A549 treated with CpdA at 1 μM for 4 hours (cell line): ENCODE results near the gene HOXB6. TPM values are rescaled to one million over a fixed set of nuclear protein-coding genes. Genes with fewer than 3 reads are reported as not detected.

Experiments used
- total RNA-seq: library from RNA; stranded (reverse); fragments of 200-300 nt; extraction: Qiagen RNA extraction; gene quantifications from 5 replicates; pipeline ENCODE4 v1.2.3, GENCODE V29; 2022; ENCODE audit warnings: low read depth

HOXB6 gene
- total RNA-seq = 4.8 to 6.8 TPM (median 5.4 TPM) in 5 replicates

DNA sequence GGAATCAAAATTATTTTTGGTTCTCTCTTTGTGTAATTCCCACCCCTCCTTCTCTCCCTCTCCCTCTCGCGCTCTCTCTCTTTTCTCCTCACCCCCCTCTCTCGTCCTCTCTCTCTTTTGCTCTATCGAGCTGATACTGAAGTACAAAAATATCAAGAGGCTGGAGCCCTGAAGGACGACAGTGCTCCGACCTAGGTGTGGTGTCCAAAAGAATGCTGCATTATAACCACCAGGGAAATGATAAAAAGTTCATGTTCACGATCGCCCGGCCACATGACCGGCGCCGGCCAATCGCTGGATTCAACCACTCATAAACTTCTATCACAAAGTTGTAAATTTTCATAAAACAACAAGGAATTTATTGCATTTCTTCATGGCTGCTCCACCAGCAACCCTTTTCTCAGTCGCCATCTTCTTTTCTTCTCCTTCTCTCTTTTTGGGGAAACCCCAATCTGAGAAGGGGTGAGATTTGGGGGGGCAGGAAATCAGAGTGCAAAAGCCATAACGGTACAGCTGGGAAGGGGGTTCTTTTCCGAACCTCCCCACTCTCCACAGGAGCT is at the start of gene HOXB6:
TSS of gene HOXB6 (minus strand) at position 217 of the 560 bp plus-strand sequence. CDS start 6,836 bp downstream, outside the sequence.

DNA sequence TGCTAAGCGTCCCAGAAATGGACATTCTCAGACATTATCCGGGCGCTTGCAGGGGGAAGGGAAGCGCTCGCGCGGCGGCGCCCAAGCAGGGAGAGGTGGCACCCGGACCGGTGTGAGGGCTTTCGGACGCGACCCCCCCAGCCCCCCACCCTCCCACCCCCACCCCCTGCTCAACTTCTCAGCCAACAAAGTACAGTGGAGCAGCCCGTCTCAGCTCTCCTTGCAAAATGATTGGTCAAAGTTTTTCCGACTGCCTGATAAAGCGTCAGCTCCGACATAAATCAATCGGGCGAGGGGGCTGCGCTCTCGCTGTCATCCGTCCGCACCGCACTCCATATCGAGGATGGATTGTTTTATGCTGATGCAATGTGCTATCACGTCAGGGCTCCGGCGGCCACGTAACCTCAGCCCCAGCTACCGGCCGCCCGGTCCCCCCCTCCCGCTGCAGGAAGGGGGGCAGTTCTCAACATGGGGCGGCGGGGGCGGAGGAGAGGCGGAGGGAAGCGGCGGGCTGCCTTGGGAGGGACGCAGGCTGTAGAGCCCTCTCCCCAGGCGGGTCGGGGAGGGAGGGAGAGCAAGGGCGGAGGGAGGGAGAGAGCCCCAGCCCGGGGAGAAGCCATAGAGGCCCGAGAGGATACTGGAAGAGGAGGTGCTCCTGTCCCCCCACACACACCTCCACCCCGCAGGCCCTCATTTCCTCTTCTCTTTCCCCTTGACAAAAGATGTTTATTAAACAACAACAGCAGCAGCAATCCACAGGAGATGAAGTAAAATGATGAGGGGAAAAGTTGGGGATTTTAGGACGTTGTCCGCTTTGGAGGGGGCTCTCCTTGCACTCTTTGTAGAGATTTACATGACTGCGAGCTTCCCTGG is 21.7 kb upstream of the HOXB6 start, which contains the start of gene HOXB9:
TSS of gene HOXB9 (minus strand) at position 114 of the 873 bp plus-strand sequence. CDS start at position 25, 89 bp downstream.

DNA sequence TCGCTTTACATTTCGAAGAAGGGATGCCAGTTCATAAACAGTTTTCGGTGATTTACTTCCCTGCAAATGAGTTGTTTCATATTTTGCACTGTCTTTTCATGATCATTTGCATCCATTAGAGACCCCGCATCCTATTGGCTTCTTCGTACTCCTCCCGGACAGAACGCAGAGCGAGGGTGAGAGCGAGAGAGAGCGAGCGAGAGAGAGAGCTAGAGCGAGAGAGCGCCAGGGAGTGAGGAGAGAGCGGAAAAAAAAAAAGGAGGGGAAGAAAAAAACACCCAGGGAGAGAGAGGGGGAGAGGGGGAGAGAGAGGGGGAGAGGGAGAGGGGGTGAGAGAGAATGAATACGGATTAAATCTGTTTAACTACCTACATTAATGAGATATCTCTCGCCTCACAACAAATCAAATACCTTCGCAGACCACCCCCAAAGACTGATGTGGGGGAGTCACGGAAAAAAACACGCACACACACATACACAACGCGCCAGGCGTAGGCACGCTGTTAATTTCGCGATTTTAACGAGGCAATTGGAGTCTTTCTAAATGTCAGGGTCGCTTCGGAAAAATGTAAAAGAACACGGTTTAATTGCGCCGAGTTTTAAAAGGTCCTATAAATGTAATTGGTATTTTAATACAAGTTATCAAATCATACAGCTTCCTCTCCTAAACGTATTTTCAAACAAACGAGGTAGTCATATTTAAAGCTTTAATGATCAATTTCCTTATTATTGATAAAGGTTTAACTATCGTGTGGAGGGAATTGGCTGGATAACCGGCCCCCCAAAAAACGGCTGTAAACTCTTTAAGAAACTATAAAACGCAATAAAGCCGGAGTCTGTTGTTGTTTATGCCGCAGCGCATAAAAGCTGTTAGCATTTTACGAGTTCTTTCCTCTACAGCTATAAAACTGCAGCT is 10.5 kb upstream of the HOXB6 start, which contains the start of gene HOXB8:
TSS of gene HOXB8 (minus strand) at position 246 of the 916 bp plus-strand sequence. CDS start 588 bp downstream, outside the sequence.

DNA sequence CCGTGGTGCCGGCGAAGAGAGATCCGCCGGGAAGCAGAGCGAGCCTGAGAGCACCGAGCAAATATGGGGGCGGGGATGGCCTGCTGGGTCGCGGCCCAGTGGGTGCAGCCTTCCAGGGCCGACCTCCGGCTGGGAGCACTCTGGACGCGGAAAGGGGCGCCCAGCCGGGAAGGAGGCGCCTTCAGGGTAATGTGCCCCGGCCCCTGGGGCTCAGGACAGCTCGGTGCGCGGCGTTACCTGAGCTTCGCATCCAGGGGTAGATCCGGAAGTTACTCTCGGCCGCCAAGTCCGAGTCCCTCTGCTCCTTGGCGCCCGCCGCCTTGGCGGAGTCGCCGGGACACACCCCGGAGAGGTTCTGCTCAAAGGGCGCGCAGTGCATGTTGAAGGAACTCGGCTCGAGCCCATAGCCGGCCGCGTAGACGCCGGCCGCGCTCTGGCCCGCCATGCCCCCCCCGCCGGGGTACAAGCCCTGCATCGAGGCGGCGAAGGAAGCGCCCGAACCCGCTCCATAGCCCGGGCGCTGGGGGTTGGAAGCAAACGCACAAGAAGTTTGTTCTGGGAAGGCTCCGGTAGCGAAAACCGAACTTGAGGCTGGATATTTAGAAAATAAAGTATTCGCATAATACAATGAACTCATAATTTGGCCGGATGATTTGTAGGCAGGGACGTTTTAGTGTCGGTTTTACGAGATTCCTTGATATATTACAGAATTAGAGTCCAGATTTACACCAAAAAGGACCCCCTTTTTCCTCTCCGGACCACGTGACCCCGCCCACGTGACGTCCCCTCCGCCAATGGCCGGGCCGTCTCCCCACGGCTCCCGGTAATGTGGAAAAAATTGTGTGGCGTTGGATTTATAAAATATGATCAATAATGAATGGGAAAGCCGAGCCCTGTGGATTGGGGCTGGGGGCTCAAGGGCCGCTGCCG is 5.8 kb upstream of the HOXB6 start, which contains the start of gene HOXB7:
TSS of gene HOXB7 (minus strand) at position 736 of the 930 bp plus-strand sequence. CDS start at position 637, 99 bp downstream.

DNA sequence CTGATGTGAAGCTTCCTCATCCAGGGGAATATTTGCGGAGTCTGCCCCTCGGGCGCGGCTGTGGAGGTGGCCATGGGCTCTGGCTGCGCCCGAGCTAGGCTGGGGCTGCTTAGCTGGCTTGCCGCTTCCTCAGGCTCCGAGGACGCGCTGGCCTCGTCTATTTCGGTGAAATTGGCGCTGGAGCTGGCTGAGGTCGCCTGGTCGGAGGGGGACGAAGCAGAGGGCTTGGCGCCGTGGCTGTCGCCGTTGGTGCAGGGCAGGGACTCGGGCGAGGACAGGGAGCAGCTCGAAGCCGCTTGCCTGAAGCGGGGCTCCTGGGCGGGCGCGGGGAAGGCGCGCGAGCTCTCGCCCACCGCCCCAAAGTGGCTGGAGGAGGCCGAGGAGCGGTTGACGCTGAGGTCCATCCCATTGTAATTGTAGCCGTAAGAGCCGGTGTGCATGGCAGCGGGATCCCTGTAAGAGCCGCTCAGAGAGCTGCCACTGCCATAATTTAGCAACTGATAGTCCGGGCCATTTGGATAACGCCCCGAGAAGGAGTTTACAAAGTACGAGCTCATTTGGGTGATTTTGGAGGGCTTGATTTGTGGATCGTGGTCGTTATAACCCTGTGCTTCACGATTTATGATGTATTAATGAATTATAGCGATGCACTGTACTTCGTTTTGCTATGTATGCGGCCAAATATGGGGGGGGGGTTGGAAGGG is 11.5 kb downstream of the HOXB6 start, which contains the start of gene HOXB5:
TSS of gene HOXB5 (minus strand) at position 654 of the 704 bp plus-strand sequence. CDS start at position 557, 97 bp downstream.

DNA sequence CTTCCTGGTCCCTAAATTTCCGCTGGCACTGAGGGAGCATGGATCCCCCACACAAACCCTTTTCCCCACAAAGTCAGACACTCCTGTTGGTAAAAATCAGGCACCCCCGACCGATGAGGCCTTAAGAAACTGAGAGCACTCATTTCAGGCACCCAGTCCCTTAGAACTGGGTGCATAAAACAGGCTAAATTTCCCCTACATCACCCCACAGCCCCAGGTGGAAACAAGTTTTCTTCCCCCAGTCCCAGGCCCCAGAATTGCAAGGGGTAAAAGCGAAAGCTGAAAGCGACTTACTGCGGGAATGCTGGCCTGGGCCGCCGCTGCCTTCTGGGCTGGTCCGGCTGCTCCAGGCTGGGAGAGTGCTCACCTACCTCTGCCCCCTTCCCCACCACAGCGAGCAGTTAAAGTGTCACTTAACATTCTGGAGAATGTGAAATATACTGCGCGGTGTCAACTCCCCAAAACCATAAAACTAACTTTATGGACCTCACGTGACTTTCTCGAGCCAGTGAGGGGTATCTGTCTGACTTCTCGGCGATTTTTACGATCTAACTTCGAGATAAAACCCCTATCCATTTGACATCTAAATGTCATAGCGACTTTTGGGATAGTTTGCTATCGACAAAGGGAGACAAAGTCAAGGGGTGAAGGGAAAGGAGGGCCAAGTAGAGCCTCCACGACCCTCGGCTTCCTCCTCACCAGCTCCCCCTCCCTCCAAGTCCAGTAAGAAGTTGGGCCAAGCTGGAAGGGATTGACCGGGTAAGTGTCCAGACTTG is 14.8 kb downstream of the HOXB6 start, which contains the start of gene HOXB3:
TSS of gene HOXB3 (minus strand) at position 411 of the 776 bp plus-strand sequence. CDS start 37,767 bp downstream, outside the sequence.

DNA sequence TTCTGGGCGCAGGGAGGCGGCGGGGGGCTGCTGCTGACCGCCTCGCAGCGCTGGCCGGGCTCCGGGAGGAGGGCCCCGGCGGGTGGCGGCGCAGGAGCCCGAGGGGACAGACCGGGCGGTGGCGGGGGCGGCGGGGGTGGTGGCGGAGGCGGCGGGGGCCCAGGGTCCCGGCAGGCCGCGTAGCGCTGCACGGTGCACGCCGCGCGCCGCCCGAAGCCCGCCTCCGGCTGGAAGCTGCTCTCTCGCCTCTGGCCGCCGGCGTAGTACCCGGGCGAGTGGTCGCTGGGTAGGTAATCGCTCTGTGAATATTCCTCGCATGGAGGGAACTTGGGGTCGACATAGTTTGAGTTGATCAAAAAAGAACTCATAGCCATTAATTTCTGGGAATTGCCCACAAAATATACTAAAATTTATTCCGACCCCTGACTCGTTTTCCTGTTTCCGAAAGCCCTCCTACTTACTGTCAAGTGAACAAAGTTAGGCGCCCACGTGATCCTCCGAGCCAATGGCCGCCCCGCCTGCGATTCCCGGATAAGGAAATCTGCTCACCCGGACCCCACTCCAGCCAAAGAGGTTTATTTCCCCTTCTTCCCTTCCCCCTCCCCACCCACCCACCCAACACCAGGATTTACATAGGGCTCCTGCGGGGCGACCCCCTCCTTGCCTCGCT is 26.7 kb downstream of the HOXB6 start, which contains the start of gene HOXB4:
TSS of gene HOXB4 (minus strand) at position 405 of the 670 bp plus-strand sequence. CDS start at position 374, 31 bp downstream.

Other genes starting within 250 kb of the HOXB6 start
- 0.25 to 0.26 TPM in 2 of 5 replicates, not detected in the others for gene SKAP1, start 174.8 kb downstream of the HOXB6 start, total RNA-seq
- gene HOXB1, start 74.0 kb downstream of the HOXB6 start, total RNA-seq = not detected in 5 replicates
- 0.44 to 0.69 TPM (median 0.55 TPM) in 4 of 5 replicates, not detected in the other for gene HOXB2, start 59.9 kb downstream of the HOXB6 start, total RNA-seq
- gene HOXB4, start 26.6 kb downstream of the HOXB6 start, total RNA-seq = 0.09 to 0.17 TPM (median 0.13 TPM) in 5 replicates
- 3.8 to 9.3 TPM (median 5.9 TPM) in 5 replicates for gene HOXB3, start 14.7 kb downstream of the HOXB6 start, total RNA-seq
- 1.8 to 2.8 TPM (median 2.4 TPM) in 5 replicates for gene HOXB5, start 11.2 kb downstream of the HOXB6 start, total RNA-seq
- 31.4 to 36.6 TPM (median 33.3 TPM) in 5 replicates for gene HOXB7, start 6.0 kb upstream of the HOXB6 start, total RNA-seq
- gene HOXB8, start 10.3 kb upstream of the HOXB6 start, total RNA-seq = 7.1 to 9.6 TPM (median 8.0 TPM) in 5 replicates
- gene HOXB9, start 21.4 kb upstream of the HOXB6 start, total RNA-seq = 7.7 to 9.1 TPM (median 8.1 TPM) in 5 replicates
- not detected in 5 replicates for gene PRAC1, start 117.5 kb upstream of the HOXB6 start, total RNA-seq
- not detected in 5 replicates for gene PRAC2, start 118.2 kb upstream of the HOXB6 start, total RNA-seq
- gene HOXB13, start 123.8 kb upstream of the HOXB6 start, total RNA-seq = 1.7 to 2.8 TPM (median 2.7 TPM) in 5 replicates
- 0.45 to 1.5 TPM (median 0.73 TPM) in 5 replicates for gene TTLL6, start 212.2 kb upstream of the HOXB6 start, total RNA-seq
- gene CALCOCO2, start 226.0 kb upstream of the HOXB6 start, total RNA-seq = 60.6 to 81.8 TPM (median 75.8 TPM) in 5 replicates